ENCODE measurements around the gene PLPPR5.

PLPPR5 gene

GRCh38 chr1:98988904-98989555 lies 15.6 kb downstream of the PLPPR5 start:
- no peaks in the 10 kb centered on the region for H3K36me3 ChIP-seq (ENCODE audit: insufficient read depth, insufficient read length, low read length)
- H3K4me3 ChIP-seq (ENCODE audit: insufficient read length, low read depth), result no peak overlapping the region
- no peak for TF ChIP-seq YY1 (IDR thresholded peaks at IDR 0.05; ENCODE audit: insufficient read depth, insufficient read length)
- TF ChIP-seq ZNF274 (IDR thresholded peaks at IDR 0.05; ENCODE audit: low read depth, low read length), result no peak
- no peak for TF ChIP-seq SUZ12 (IDR thresholded peaks at IDR 0.05; ENCODE audit: extremely low read depth, insufficient read depth, insufficient read length)
- no peak for DNase-seq (ENCODE audit: low read depth, low spot score)
- no peaks in the 10 kb centered on the region for H3K4me1 ChIP-seq (ENCODE audit: insufficient read depth, insufficient read length)
- no peak overlapping the region for H3K9ac ChIP-seq (ENCODE audit: insufficient read length, low read depth)
- H3K27me3 ChIP-seq (ENCODE audit: insufficient read depth, insufficient read length), result no peaks in the 10 kb centered on the region
- H3K9me3 ChIP-seq (ENCODE audit: insufficient read depth, low read length), result 0 out of 2 replicates have a peak, but pooled peaks cover 3% of the 10 kb centered on the region

- no peak for TF ChIP-seq ZNF274 (IDR thresholded peaks at IDR 0.05; ENCODE audit: low read depth, low read length)
- TF ChIP-seq YY1 (IDR thresholded peaks at IDR 0.05; ENCODE audit: insufficient read depth, insufficient read length), result no peak
- no peak for TF ChIP-seq SUZ12 (IDR thresholded peaks at IDR 0.05; ENCODE audit: extremely low read depth, insufficient read depth, insufficient read length)
These were observed 19.0 kb downstream of the PLPPR5 start for GRCh38 chr1:98985687-98986086.

GRCh38 chr1:98981917-98982513 lies 22.6 kb downstream of the PLPPR5 start:
- no peaks in the 10 kb centered on the region for H3K27me3 ChIP-seq (ENCODE audit: insufficient read depth, insufficient read length)
- H3K36me3 ChIP-seq (ENCODE audit: insufficient read depth, insufficient read length, low read length), result no peaks in the 10 kb centered on the region
- H3K4me1 ChIP-seq (ENCODE audit: insufficient read depth, insufficient read length), result no peaks in the 10 kb centered on the region
- 0 out of 2 replicates have a peak, but pooled peaks cover 6% of the 10 kb centered on the region for H3K9me3 ChIP-seq (ENCODE audit: insufficient read depth, low read length)
- no peak overlapping the region for H3K4me3 ChIP-seq (ENCODE audit: insufficient read length, low read depth)
- no peak overlapping the region for H3K9ac ChIP-seq (ENCODE audit: insufficient read length, low read depth)
- no peak for TF ChIP-seq ZNF274 (IDR thresholded peaks at IDR 0.05; ENCODE audit: low read depth, low read length)
- TF ChIP-seq YY1 (IDR thresholded peaks at IDR 0.05; ENCODE audit: insufficient read depth, insufficient read length), result no peak
- no peak for TF ChIP-seq SUZ12 (IDR thresholded peaks at IDR 0.05; ENCODE audit: extremely low read depth, insufficient read depth, insufficient read length)
- no peak for DNase-seq (ENCODE audit: low read depth, low spot score)

More at GRCh38 chr1:98985687-98986086, 19.0 kb downstream of the PLPPR5 start:
- Histone ChIP-seq H3K9me3 (ENCODE audit: insufficient read depth, low read length) (0 out of 2 replicates have a peak, but pooled peaks cover 6% of the 10 kb centered on the region), H3K4me3 (ENCODE audit: insufficient read length, low read depth) (no peak overlapping the region), H3K9ac (ENCODE audit: insufficient read length, low read depth) (no peak overlapping the region), H3K27me3 (ENCODE audit: insufficient read depth, insufficient read length) (no peaks in the 10 kb centered on the region), H3K36me3 (ENCODE audit: insufficient read depth, insufficient read length, low read length) (no peaks in the 10 kb centered on the region), H3K4me1 (ENCODE audit: insufficient read depth, insufficient read length) (no peaks in the 10 kb centered on the region)
- DNase-seq (ENCODE audit: low read depth, low spot score), result no peak

GRCh38 chr1:98979463-98979862 lies 25.2 kb downstream of the PLPPR5 start:
- H3K27me3 ChIP-seq (ENCODE audit: insufficient read depth, insufficient read length), result no peaks in the 10 kb centered on the region
- H3K4me3 ChIP-seq (ENCODE audit: insufficient read length, low read depth), result no peak overlapping the region
- H3K9ac ChIP-seq (ENCODE audit: insufficient read length, low read depth), result no peak overlapping the region
- H3K4me1 ChIP-seq (ENCODE audit: insufficient read depth, insufficient read length), result no peaks in the 10 kb centered on the region
- TF ChIP-seq YY1 (IDR thresholded peaks at IDR 0.05; ENCODE audit: insufficient read depth, insufficient read length), result no peak
- no peak for TF ChIP-seq ZNF274 (IDR thresholded peaks at IDR 0.05; ENCODE audit: low read depth, low read length)
- no peak for TF ChIP-seq SUZ12 (IDR thresholded peaks at IDR 0.05; ENCODE audit: extremely low read depth, insufficient read depth, insufficient read length)
- H3K9me3 ChIP-seq (ENCODE audit: insufficient read depth, low read length), result 0 out of 2 replicates have a peak, but pooled peaks cover 6% of the 10 kb centered on the region
- DNase-seq (ENCODE audit: low read depth, low spot score), result no peak
- no peaks in the 10 kb centered on the region for H3K36me3 ChIP-seq (ENCODE audit: insufficient read depth, insufficient read length, low read length)

GRCh38 chr1:98975810-98976209 lies 28.9 kb downstream of the PLPPR5 start:
- DNase-seq (ENCODE audit: low read depth, low spot score), result no peak
- H3K36me3 ChIP-seq (ENCODE audit: insufficient read depth, insufficient read length, low read length), result no peaks in the 10 kb centered on the region
- no peak overlapping the region for H3K9ac ChIP-seq (ENCODE audit: insufficient read length, low read depth)
- H3K9me3 ChIP-seq (ENCODE audit: insufficient read depth, low read length), result no peaks in the 10 kb centered on the region
- no peaks in the 10 kb centered on the region for H3K4me1 ChIP-seq (ENCODE audit: insufficient read depth, insufficient read length)
- H3K27me3 ChIP-seq (ENCODE audit: insufficient read depth, insufficient read length), result no peaks in the 10 kb centered on the region
- H3K4me3 ChIP-seq (ENCODE audit: insufficient read length, low read depth), result no peak overlapping the region
- no peak for TF ChIP-seq SUZ12 (IDR thresholded peaks at IDR 0.05; ENCODE audit: extremely low read depth, insufficient read depth, insufficient read length)

- no peak overlapping the region for H3K4me3 ChIP-seq (ENCODE audit: insufficient read length, low read depth)
- DNase-seq (ENCODE audit: low read depth, low spot score), result no peak
- H3K9ac ChIP-seq (ENCODE audit: insufficient read length, low read depth), result no peak overlapping the region
- no peaks in the 10 kb centered on the region for H3K36me3 ChIP-seq (ENCODE audit: insufficient read depth, insufficient read length, low read length)
- no peaks in the 10 kb centered on the region for H3K4me1 ChIP-seq (ENCODE audit: insufficient read depth, insufficient read length)
- TF ChIP-seq ZNF274 (IDR thresholded peaks at IDR 0.05; ENCODE audit: low read depth, low read length) (no peak), SUZ12 (IDR thresholded peaks at IDR 0.05; ENCODE audit: extremely low read depth, insufficient read depth, insufficient read length) (no peak), YY1 (IDR thresholded peaks at IDR 0.05; ENCODE audit: insufficient read depth, insufficient read length) (no peak)
- H3K9me3 ChIP-seq (ENCODE audit: insufficient read depth, low read length), result no peaks in the 10 kb centered on the region
- H3K27me3 ChIP-seq (ENCODE audit: insufficient read depth, insufficient read length), result no peaks in the 10 kb centered on the region
These were observed 29.5 kb downstream of the PLPPR5 start for GRCh38 chr1:98975113-98975512.

- Histone ChIP-seq H3K4me1 (ENCODE audit: insufficient read depth, insufficient read length) (no peaks in the 10 kb centered on the region), H3K4me3 (ENCODE audit: insufficient read length, low read depth) (no peak overlapping the region), H3K9me3 (ENCODE audit: insufficient read depth, low read length) (no peaks in the 10 kb centered on the region), H3K9ac (ENCODE audit: insufficient read length, low read depth) (no peak overlapping the region), H3K27me3 (ENCODE audit: insufficient read depth, insufficient read length) (no peaks in the 10 kb centered on the region), H3K36me3 (ENCODE audit: insufficient read depth, insufficient read length, low read length) (no peaks in the 10 kb centered on the region)
- no peak for DNase-seq (ENCODE audit: low read depth, low spot score)
- TF ChIP-seq YY1 (IDR thresholded peaks at IDR 0.05; ENCODE audit: insufficient read depth, insufficient read length) (no peak), ZNF274 (IDR thresholded peaks at IDR 0.05; ENCODE audit: low read depth, low read length) (no peak), SUZ12 (IDR thresholded peaks at IDR 0.05; ENCODE audit: extremely low read depth, insufficient read depth, insufficient read length) (no peak)
These were observed 34.7 kb downstream of the PLPPR5 start for GRCh38 chr1:98969798-98970490.
